ENCODE results near the gene CSRP3.
A peak's percentile ranks its signal among the peaks of the same experiment; 100 is the strongest.

The CSRP3 gene

DNA sequence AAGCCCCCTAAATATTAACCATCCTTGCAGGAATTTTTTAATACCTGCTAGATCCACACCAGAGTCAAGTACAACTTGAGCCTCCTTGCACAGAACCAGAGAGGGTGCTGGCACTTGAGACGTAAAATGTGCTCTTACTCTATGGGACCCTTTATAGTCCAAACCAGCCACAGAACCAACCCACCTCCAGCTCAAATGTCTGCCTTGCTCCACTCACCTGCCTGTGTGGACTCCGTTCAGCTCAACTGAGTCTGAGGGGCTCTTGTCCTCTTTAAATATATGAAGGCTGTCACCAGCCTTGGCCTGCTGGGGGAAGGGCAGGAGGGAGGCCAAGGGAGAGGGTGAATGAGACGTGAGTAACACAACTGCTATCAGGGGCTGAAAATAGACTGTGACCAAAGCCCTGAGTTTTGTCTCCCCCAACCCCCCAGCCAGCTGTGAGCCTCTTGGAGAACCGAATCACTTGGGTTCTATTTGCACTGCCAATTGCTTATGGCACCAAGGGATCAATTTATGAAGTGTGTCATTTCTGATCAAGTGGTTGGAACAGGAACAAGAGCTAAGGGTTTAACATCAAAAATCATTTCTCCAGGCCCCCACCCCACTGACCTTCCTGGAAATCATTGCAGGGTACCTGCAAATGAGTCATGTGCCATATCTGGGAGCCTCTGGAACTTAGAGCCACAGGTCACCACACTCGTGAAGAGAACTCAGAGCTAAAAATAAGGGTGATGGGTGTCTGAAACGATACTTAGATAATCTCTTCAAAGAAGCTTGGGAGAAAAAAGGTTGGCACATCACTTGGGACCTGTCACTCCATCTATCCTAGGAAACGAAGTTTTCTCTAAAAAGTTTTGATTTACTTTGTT lies at the start of gene CSRP3:
TSS of gene CSRP3 (minus strand) at position 247 of the 869 bp plus-strand sequence. CDS start 9,535 bp downstream, outside the sequence.
- DNase-seq (ENCODE audit: low read depth in 3 of 3), result no peak

DNA sequence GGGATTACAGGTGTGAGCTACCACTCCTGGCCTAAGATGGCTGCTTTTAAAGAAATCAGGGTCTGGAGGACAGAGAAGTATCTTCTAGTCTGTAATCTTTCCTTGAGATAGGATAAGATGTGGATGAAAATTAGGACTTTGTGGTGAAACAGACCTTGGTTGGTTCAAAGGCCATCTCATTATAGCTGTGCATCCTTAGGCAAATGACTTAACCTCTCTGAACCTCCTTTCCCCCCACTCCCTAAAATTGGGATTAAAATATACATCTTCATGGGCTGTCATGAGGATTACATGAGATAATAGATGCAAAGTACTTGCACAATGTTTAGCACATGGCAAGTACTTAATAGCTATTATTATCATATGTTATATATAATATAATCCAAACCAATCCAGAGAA lies 49.8 kb upstream of the CSRP3 start:
- no peak for DNase-seq (ENCODE audit: low read depth in 3 of 3)

DNA sequence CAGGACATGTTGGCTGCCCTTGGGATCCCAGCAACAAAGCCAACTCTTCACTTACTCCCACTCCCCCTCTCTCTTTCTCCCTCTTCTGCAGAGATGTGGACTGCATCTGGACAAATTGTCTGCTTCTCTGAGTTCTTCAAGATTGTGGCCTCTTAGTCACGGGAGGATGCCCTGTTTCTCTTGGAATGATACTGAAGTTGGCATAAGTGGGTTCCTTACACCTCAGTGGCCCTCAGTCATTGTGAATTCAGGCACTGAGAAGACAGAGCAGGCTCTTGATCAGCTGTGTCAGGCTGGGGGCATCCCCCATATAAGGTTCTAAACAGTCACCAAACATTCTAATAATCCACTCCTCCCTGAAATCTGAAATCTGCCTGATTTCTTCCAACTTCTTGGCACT lies 45.0 kb upstream of the CSRP3 start:
- no peak for DNase-seq (ENCODE audit: low read depth in 3 of 3)

DNA sequence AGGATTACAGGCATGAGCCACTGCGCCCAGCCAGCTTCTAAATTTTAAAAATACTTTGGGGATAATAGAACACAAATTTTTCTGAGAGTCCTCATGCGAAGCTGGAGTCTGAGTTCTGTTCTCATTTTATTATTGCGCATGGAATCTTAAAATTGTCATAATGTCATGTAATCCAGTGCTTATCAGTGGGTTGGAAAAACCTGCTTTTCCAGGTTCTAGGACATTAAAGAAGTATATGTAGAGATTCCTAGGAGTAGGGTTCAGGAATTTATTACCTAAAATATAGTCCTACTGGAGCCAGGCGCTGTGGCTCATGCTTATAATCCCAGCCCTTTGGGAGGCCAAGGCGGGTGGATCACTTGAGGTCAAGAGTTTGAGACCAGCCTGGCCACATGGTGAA lies 43.6 kb upstream of the CSRP3 start:
- DNase-seq (ENCODE audit: low read depth in 3 of 3), result no peak

DNA sequence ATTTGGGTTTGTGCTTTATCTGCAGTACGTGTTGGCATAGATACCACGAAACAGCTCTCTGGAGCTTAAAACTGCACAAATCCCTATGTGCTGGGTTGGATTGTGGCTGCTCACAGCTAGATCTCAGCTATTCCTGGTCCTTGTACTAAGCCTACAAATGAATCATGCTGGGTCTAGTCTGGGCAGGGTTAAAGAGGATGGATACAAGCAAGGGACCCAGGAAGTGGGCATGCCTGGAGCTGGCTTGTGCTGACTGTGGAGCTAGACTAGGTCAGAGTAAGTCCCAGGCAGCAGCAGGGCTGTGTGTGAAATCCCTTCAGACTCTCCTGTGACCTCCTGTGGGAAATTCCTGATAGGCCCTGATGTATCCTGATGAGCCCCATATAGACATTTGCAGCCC lies 42.8 kb upstream of the CSRP3 start:
- no peak for DNase-seq (ENCODE audit: low read depth in 3 of 3)

DNA sequence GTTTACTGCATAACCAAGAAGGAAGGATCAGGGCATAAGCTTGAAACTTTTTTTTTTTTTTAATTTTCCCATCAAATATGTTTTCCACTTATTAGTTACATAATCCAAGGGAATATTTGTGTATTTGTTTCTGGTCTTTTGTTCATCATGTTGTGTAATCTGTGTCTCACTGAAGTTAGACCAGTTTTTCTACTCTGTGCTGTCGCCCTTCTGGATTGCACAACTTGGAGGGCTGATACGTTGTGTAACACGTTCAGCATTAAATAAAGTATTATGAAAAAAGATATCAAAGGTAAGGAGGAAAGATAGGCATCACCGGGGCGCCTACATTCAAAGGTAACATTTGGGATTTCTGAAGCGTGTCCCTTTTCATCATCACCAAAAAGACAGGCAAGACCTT lies 42.3 kb upstream of the CSRP3 start:
- no peak for DNase-seq (ENCODE audit: low read depth in 3 of 3)

DNA sequence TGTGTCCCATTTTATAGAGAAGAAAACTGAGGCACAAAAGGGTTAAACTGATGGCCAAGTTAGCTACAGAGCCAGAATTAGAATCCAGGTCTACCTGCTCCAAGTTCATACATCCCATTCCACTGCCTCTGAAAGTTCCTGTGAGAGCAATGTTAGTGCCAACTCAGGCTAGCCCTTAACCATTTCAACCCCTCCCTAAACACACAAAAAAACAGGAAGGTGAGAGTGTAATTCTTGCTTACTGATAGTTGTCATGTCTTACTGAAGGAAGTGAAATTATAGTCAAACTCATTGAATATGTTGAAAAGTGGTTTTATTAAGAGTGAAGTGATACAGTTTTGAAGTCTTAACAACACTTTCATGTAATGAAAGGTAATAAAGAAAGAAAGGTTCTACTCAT lies 41.8 kb upstream of the CSRP3 start:
- no peak for DNase-seq (ENCODE audit: low read depth in 3 of 3)

DNA sequence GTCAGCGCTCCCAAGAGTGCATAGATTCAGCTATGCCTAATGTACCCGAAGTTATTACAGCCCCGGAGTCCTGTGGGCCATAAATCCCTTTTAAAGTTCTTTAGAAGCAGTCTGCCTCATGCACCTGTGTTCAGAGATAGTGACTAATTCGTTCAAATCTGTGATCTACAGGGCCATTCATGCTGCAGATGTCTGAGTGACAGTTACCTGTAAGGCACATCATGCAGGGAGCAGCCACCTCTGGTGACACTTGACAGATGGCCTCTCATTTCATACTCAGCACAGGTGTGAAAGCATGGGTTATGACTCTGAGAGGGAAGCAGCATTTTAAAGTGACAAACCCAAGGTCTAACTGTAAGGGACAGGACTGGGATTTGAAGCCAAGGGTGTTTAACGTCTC lies 41.4 kb upstream of the CSRP3 start:
- DNase-seq (ENCODE audit: low read depth in 3 of 3), result no peak

DNA sequence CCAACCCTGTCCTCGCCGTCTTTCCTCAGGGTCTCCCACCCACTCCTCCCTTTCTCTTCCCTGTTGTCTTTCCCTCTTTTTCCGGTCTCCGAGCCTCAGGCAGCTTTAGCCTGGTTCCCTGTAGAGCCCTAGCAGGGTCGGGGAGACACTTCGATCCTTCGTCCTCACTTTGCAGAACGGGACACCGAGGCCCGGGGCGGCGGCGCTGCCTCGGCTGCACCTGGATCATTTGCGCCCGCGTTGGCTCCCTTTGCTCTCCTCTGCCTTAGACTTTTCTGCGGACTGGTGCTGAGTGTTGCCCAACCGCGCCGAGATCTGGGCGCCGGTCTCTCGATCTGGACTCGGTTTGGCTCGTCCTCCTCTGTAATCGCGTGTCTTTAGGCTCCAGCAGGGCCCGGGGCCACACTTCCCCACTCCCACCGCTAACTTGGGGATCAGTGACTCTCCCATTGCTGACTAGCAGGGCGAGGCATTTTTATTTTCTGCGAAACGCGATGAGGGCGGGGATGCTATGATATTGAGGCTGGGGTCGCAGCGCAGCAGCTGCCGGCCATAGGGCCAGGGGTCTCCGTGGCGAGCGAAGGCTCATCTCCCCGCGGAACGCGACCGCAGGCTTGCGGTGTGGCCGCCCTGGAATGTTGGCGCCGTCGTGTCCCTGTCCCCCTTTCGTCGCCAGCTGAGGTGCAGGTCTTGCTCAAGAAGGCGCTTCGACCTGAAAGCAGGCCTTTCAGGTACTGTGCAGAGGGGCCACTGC lies 40.6 kb upstream of the CSRP3 start:
- DNase-seq (ENCODE audit: low read depth in 3 of 3), result no peak

DNA sequence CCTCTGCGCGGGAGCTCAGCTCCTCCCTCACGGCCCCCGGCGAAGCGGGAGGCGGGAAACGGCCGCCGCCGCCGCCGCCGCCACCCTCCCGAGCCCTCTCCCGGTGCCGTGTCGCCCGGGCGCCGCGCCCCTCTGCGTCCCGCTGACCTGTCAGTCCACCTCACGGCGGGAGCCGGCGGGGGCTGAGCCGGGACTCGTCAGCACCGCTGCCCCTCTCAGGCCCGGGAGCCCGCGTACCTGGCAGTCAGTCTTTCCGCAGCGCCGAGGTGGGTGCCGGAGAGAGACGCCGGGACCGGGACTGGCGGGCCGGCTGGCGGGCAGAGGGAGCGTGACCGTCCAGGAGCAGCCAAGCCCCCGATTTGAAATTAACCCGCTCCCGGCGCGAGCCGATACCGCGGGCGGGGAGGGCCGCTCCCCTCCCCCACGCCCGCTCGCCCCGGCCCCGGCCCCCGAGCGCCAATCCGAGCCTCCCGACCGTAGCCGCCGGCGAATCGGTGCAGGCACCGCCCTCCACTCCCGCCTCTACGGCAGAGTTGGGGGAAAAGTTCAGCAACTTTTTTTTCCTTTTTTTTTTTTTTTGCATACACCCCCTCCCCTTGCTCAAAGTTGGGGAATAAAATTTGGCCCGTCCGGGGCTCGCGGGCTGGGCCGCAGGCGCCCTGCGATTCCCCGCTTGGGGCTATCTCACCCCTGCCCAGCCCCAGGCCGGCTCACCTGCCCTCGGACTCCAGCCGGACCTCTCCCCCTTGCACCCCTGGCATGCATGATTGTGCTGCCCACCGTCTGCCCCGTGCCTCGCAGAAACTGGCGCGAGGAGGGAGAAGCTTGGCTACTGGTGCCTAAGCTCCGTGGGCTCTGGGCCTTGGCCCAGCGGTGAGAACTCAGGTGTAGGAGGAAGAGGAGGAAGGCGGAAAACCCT lies 39.7 kb upstream of the CSRP3 start:
- peak; percentile 26 to 47 (median 32) for DNase-seq (ENCODE audit: low read depth in 3 of 3)

DNA sequence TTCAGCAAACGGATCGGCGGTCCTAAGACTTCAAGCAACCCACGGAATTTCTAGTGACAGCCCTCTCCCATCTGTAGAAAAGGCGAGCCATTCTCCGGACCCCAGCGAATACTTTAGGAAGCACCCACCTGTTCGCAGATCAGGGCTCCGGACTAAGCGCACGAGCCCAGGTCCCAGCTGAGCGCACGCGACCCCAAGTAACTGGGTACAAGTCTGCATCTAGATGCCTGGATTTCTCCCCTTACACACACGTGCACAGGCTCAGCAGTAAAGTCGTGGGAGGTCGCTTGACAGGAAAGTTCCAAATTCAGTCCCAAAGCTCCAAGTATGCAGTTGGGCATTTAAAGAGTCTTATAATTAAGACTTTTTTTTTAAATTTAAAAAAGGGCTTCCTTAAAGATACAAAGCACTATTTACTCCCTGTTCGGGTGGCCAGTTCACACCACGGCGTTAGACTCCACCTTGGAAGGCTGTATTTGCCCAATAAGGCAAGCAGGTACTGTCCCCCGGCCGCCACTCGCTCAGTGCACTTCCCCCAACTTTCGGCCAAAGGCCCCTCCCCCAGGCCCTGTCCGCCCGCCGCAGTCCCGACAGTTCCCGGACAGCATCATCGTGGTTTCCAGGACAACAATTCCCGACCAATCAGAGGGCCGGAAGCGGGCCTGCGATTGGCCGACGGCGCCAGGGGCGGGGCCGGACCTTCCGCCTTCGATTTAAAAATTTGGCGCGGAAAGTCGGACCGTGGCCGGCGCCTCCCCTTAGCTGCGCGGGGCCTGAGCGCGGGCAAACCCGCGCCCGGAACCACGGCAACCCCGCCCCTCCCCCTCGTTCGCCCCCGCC lies 38.9 kb upstream of the CSRP3 start, which contains the start of gene E2F8:
TSS of gene E2F8 (minus strand) at position 526 of the 840 bp plus-strand sequence. CDS start 824 bp downstream, outside the sequence.
- DNase-seq (ENCODE audit: low read depth in 3 of 3), result peak; percentile 83 to 87 (median 83)

DNA sequence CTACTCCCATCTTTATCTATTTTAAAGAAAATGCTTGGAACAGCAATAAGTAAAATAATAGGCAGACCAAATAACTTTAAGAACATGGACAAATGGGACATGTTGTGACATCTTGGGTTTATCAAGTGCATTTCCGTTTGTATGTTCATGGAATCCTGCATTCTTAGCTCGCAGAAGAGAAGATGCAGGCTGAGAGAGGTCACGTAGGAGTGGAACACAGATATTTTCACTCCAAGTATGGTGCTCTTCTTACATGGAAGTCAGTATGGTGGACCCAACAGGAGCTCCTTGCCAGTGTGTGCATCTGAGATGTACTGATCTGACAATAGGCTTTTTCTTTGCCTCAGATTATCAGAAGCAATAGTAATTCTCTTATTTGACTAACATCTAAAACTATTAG lies 37.3 kb upstream of the CSRP3 start:
- DNase-seq (ENCODE audit: low read depth in 3 of 3), result no peak

DNA sequence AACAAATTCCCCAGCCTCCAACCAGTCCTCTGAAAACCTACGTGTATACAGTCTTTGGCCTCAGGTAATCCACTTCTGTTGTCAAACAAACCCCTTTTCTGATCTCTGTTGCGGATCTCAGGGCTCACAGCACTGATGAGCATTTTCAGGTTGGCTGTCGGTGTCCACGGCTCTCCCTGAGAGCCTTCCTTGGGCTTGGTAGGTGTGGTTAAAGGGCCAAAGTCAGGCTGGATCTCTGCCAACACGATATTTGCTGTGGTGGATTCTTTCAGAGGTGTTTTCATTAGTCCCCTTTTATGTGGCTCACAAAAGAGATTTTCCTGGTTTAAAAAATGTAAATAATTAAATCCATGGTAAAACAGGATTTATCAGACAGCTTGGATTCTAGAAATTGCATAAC lies 36.0 kb upstream of the CSRP3 start:
- DNase-seq (ENCODE audit: low read depth in 3 of 3), result no peak

DNA sequence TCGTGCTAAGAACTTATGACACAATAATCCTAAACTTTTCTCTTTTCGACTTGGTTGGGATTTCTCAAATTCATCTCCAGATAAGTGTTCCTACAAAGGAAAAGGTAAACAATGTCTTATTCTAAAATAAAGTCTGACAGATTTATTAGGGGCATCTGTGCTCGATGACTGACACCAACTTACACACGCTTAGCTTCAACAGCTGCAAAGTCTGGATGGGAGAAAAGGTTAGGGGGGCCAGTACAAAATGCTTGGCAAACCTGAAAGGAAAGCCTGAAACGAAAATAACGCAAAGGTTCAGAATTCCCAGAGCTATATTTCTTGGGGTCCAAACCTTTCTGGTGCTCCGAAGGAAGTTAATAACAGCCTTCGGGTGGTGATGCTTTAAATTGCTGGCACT lies 35.6 kb upstream of the CSRP3 start:
- DNase-seq (ENCODE audit: low read depth in 3 of 3), result no peak

DNA sequence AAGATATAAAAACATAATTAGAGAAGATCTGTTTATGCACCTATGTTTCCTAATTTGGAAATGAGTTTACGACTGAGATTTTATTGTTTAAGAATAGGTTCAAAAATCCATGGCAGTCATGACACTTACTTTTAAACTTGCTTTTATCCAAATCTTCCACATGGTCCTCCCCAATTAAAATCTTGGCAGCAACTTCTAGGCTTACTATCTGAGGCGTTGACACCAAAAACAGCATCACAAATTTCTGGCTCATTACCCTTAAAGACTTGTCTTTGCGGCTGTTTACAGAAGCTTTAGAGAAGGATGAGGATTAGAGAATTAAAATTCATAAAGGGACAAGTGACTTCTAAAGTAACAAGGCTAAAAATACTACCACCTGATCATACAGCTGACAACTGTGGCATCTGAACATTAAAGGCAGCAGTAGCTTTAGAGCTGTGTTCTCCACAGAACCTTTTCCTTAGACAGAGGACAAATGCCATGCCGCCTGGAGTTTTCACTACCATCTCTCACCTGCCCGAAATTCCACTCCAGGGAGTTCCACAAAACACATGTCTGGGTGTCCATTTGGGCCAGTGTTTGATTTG lies 32.5 kb upstream of the CSRP3 start:
- DNase-seq (ENCODE audit: low read depth in 3 of 3), result no peak

DNA sequence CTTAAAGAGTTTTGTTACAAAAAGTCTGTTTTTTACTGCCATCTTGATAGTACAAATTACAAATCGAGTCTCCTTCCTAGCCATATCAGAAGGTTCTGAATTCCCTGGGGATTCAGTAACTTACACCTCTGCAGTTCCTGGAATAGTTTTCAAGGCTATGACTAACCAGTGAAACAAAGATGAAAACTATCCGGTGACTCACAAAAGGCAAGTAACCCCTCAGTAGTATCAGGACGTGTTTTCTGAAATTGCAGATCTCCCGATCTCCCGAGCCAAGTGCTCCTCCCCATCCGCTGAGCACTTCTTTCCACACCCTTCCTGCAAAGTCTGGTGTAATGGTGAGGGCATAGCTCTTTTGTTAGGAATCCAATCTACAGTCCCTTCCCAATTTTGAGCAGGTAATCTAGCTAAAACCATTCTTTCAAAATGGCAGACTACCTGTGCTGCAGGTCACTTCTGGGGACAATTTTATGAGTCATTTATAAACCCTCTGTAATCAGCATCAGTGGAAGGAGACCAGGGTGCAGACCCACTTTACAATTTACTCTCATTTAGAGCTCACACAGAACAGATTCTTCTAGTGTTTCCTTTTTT lies 31.2 kb upstream of the CSRP3 start:
- DNase-seq (ENCODE audit: low read depth in 3 of 3), result no peak

DNA sequence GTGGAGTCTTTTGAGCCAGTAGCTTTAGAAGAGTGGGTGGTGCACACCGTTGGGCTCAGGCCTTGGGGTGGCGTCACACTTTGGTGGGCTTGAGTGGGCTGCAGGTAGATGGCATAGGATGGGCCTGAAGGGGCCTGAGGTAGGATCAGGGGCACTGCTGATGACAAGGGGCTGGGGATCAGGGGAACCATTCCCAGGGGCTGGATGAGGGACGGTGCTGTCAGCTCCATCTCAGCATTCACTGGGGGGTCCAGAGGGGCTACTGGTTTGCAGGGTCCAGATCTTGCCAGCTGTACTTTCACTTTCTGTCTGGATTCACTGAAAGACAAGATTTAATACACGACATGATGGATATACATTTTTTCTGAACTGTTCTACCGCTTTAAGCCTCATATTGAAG lies 27.9 kb upstream of the CSRP3 start:
- DNase-seq (ENCODE audit: low read depth in 3 of 3), result no peak

DNA sequence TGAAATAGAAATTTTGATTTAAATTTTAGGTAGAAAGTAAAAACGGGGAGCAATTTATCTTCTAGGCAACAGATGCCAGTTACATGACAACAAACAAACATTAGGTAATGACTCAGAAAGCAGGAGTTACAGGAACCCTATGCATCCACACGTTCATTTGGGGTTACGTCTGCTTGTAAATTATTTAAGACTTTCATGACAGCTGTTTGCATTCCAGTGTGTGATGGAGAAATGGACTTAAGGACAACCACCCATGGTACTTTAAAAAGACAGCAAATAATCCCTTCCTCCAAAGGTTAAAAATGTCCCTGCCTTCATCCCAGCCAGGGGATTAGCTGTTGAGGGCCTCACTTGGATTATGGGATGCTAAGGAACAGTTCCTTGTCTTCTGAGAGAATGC lies 27.2 kb upstream of the CSRP3 start:
- no peak for DNase-seq (ENCODE audit: low read depth in 3 of 3)

DNA sequence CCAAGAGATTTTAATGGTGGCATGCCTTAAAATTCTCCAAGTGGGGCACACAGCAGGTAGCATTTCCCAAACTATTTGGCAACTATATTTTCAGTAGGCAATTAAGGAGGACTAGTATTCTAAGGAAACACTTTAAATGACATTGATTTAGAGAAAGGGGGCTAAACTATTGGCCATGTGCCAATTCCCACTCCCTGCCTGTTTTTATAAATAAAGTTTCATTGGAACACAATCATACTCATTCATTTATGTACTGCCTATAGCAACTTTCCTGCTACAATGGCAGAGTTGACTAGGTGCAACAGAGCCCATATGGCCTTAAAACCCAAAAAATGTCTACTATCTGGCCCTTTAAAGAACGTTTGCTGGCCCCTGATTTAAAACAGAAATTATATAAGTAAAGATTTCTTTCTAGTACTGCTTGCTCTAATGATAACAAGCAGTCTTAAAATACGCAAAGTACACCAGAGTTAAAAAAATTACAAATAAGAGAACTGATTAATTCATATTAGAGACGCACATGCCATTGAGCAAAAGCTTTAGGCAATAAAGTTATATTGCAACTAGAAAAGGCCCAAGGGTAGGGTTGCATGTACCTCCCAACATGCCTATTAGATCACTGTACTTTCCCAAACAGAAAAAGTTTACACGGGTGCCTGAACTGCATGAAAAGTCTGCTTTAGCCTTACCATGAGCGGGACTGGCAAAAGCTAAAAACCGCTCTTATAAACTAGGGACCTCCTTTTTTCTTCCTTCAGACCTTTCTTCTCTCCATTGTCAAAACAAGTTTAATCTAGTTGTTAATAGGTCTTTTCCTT lies 24.8 kb upstream of the CSRP3 start:
- no peak for DNase-seq (ENCODE audit: low read depth in 3 of 3)

All from stimulated activated CD4-positive, alpha-beta T cell treated with anti-CD3 and anti-CD28 coated beads, TNF-alpha, amount 100 ng/mL, for 48 hours (primary cell).